ENCODE data around the gene FOXI3.
"Not testable (repeated sequence)": the region's sequence is repeated elsewhere in the genome, so short reads cannot be mapped to it uniquely, and the experiment has no call there.

GRCh38 chr2:88408870-88409269, 43.6 kb downstream of the FOXI3 start:
- TF ChIP-seq CTCF, POLR2A (IDR thresholded peaks at IDR 0.05): not testable (repeated sequence)
